Measurements from ENCODE around the gene C10orf90. TPM values are rescaled to one million over a fixed set of nuclear protein-coding genes. Genes with fewer than 3 reads are reported as not detected.

The C10orf90 gene
- total and polyA plus RNA-seq, 2 donors (not counting 3 experiments of a cell fraction or from before 2014, with no cell fraction given), result not detected

DNA sequence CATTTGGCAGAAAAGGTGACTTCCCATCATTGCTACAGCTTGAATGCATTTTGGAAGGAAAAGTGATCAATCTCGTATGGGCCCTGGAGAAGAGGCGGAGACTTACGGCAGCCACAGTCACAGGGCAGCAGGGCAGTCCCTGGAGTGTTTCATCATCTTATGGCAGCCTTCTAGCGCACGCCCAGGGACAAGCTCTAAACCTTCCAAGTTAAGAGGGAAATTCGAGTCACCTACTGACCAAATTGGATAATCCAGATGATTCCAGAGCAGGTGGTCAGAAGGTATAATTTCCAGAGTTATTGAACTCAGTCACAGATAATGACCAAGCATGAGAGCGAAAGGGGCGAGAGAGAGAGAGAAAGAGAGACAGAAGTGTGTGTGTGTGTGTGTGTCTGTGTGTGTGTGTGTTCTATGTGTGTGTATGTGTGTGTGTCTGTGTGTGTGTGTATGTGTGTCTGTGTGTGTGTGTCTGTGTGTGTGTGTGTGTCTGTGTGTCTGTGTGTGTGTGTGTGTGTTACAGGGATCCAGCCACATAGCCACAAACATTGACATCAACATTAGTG is 158.5 kb downstream of the C10orf90 start:
- Histone ChIP-seq H3K27ac (ENCODE audit: insufficient read depth, low read depth, low read length) (no peak overlapping the region), H3K9ac (replicated peaks; ENCODE audit: extremely low read depth, insufficient read depth, low read length) (no peak overlapping the region), H3K9me3 (replicated peaks; ENCODE audit: control insufficient read depth, insufficient read depth, low read length) (no peaks in the 10 kb centered on the region), H3K36me3 (ENCODE audit: control insufficient read depth in 2 of 2, extremely low read depth in 1 of 2, insufficient read depth in 2 of 2, low read length in 2 of 2) (no peaks in the 10 kb centered on the region), H3K4me1 (ENCODE audit: control insufficient read depth, extremely low read depth, insufficient read depth, low read length) (no peaks in the 10 kb centered on the region), H3K27me3 (ENCODE audit: control insufficient read depth in 2 of 2, insufficient read depth in 2 of 2, low read length in 2 of 2) (no peaks in the 10 kb centered on the region), H4K20me1 (replicated peaks; ENCODE audit: control insufficient read depth, extremely low read depth, insufficient read depth, low read length) (no peaks in the 10 kb centered on the region), H3K4me3 (replicated peaks in 1 of 3; ENCODE audit: insufficient read depth in 1 of 3, low read depth in 1 of 3, low read length in 3 of 3) (no peak overlapping the region), H2AFZ (ENCODE audit: low read depth, low read length) (no peak overlapping the region), H3K9me1 (replicated peaks; ENCODE audit: control insufficient read depth, extremely low read depth, insufficient read depth, low read length) (no peaks in the 10 kb centered on the region), H3K79me2 (ENCODE audit: control insufficient read depth, insufficient read depth, low read length) (no peaks in the 10 kb centered on the region), H3K4me2 (ENCODE audit: insufficient read depth, low read length) (no peak overlapping the region)
- TF ChIP-seq MYC (IDR thresholded peaks at IDR 0.05; ENCODE audit: low read depth, low read length) (no peak), JUN (IDR thresholded peaks at IDR 0.05; ENCODE audit: borderline replicate concordance, insufficient read depth, insufficient read length, low read depth) (no peak), POLR2AphosphoS5 (IDR thresholded peaks at IDR 0.05; ENCODE audit: insufficient read depth, low read depth, low read length) (no peak), FOS (IDR thresholded peaks at IDR 0.05; ENCODE audit: borderline replicate concordance, insufficient read depth, low read length) (no peak), GATA2 (IDR thresholded peaks at IDR 0.05; ENCODE audit: insufficient read depth, insufficient read length, low read depth, low read length) (no peak), EZH2 (IDR thresholded peaks at IDR 0.05; ENCODE audit: borderline replicate concordance, low read depth, low read length, severe bottlenecking) (no peak), POLR2A (IDR thresholded peaks at IDR 0.05; ENCODE audit: low read depth, low read length) (no peak)
- TF ChIP-seq, protein P1, sequence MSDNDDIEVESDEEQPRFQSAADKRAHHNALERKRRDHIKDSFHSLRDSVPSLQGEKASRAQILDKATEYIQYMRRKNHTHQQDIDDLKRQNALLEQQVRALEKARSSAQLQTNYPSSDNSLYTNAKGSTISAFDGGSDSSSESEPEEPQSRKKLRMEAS (IDR thresholded peaks at IDR 0.05; ENCODE audit: insufficient read depth, insufficient read length), result no peak
- TF ChIP-seq, protein P2, sequence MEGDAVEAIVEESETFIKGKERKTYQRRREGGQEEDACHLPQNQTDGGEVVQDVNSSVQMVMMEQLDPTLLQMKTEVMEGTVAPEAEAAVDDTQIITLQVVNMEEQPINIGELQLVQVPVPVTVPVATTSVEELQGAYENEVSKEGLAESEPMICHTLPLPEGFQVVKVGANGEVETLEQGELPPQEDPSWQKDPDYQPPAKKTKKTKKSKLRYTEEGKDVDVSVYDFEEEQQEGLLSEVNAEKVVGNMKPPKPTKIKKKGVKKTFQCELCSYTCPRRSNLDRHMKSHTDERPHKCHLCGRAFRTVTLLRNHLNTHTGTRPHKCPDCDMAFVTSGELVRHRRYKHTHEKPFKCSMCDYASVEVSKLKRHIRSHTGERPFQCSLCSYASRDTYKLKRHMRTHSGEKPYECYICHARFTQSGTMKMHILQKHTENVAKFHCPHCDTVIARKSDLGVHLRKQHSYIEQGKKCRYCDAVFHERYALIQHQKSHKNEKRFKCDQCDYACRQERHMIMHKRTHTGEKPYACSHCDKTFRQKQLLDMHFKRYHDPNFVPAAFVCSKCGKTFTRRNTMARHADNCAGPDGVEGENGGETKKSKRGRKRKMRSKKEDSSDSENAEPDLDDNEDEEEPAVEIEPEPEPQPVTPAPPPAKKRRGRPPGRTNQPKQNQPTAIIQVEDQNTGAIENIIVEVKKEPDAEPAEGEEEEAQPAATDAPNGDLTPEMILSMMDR (IDR thresholded peaks at IDR 0.05; ENCODE audit: extremely low read depth in 1 of 2, insufficient read depth in 1 of 2, low read depth in 1 of 2, low read length in 2 of 2), result no peak
- CTCF ChIA-PET, result no interaction called here
- POLR2A ChIA-PET, result no interaction called here
- DNase-seq (ENCODE audit: low read depth, low spot score) (no peak), FAIRE-seq (no peak)
- intact Hi-C loops (cut with micrococcal nuclease), result no loop called here
- no TSS peak for BruUV-seq (replicated peaks)
- dilution Hi-C loops (cut with MboI; ENCODE audit: extremely low pct_ligation_motif_present, low sequenced_read_pairs), result no loop called here
